T-helper 2 cell treated with Interferon-gamma antibody and Interleukin-4, amounts not matched to agents 5 μg/mL and 100 μg/mL, for 36 hours (primary cell): Measurements from ENCODE around the gene TIPARP.
A peak's percentile ranks its signal among the peaks of the same experiment; 100 is the strongest.

Source experiments
- DNase-seq: peaks from one replicate; pipeline ENCODE4 v3.0.0; 2021; ENCODE audit warnings: low spot score
- H3K27ac Mint-ChIP-seq: one replicate; pipeline ENCODE4 v1.8.0; 2021; ENCODE audit warnings: mild to moderate bottlenecking, mixed read lengths
- H3K27me3 Mint-ChIP-seq: one replicate; pipeline ENCODE4 v1.8.0; 2021; ENCODE audit warnings: low read depth, mixed read lengths
- H3K36me3 Mint-ChIP-seq: one replicate; pipeline ENCODE4 v1.8.0; 2021; ENCODE audit warnings: low read depth, mixed read lengths
- H3K4me1 Mint-ChIP-seq: one replicate; pipeline ENCODE4 v1.8.0; 2021; ENCODE audit warnings: low read depth, mixed read lengths
- H3K4me3 Mint-ChIP-seq: one replicate; pipeline ENCODE4 v1.8.0; 2022; ENCODE audit warnings: mild to moderate bottlenecking, moderate library complexity, mixed read lengths
- H3K9me3 Mint-ChIP-seq: one replicate; pipeline ENCODE4 v1.8.0; 2021; ENCODE audit warnings: mixed read lengths

The TIPARP gene, protein sequence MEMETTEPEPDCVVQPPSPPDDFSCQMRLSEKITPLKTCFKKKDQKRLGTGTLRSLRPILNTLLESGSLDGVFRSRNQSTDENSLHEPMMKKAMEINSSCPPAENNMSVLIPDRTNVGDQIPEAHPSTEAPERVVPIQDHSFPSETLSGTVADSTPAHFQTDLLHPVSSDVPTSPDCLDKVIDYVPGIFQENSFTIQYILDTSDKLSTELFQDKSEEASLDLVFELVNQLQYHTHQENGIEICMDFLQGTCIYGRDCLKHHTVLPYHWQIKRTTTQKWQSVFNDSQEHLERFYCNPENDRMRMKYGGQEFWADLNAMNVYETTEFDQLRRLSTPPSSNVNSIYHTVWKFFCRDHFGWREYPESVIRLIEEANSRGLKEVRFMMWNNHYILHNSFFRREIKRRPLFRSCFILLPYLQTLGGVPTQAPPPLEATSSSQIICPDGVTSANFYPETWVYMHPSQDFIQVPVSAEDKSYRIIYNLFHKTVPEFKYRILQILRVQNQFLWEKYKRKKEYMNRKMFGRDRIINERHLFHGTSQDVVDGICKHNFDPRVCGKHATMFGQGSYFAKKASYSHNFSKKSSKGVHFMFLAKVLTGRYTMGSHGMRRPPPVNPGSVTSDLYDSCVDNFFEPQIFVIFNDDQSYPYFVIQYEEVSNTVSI

DNA sequence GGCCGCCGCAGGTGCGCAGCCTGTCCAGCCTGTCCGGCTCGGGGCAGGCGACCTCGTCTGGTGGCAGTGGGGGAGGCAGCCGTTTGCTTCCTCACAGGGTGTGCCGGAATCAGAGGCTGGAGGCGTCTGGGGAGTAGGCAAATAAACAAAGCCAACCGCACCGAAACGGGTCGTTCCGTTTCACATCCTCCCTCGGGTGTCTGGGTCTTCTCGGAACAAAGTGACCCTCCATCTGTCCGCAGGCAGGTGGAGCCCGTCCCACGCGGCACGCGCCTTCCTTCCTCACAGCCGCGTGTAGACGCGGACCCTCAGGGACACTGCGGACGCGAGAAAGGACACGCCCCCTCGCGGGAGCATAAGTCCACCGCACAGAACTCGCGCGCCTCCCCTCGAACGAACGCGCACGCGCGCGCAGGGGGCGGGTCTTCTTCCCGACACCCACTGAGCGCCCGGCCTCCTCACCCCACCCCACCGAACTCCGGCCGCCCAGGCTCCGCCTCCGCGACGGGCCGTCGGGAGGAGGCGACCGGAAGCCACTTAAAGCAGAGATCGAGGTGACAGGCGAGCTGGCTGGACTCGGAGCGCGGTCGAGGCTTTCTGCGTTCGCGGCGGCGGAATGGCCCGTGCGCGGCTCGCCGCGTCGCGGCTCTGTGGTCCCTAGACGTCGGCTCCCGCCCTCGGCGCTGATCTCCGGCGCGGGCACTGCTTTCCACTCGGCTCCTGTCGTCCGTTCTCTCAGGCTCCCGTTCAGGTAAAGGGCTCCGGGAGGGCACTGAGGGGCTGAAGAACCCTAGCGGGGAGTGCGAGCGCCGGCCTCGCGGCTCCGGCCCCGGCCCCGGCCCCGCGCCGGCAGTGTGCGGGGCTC lies at the start of gene TIPARP:
Gene TIPARP (plus strand): TSS at position 545 of the 865 bp plus-strand sequence. CDS start 3,108 bp downstream, outside the sequence.
- H3K27me3 Mint-ChIP-seq = peaks cover 4% of the 10 kb centered on the region
- H3K9me3 Mint-ChIP-seq = peaks cover 3% of the 10 kb centered on the region
- peak within 1 kb of the TSS; percentile 92 for H3K4me3 Mint-ChIP-seq
- peaks cover 42% of the 10 kb centered on the region for H3K4me1 Mint-ChIP-seq
- H3K27ac Mint-ChIP-seq = peak within 1 kb of the TSS; percentile 96
- H3K36me3 Mint-ChIP-seq = peaks cover 37% of the 10 kb centered on the region
- DNase-seq = peak; percentile 100

DNA sequence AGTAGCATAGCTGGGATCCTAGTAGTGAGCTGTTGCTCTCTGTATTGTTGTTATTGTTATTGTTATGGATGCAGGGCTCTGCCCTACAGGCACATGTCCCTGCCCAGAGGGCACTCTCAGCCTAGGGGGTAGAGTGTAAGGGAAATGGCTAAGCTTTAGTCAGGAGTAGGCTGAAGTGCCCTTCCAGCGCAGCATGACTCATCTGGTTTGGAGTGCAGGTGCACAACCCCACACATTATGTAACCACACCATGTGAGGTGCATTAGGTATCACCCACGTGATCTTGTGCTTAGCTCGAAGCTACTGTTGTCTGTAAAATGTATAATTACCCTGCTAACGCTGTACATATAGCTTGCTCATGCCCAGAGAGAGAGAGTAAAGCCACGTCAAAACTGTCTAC lies 48.3 kb upstream of the TIPARP start:
- Mint-ChIP-seq H3K36me3 (no peaks in the 10 kb centered on the region), H3K4me3 (no peak overlapping the region), H3K27me3 (peaks cover 19% of the 10 kb centered on the region), H3K27ac (no peak overlapping the region), H3K9me3 (no peaks in the 10 kb centered on the region), H3K4me1 (peaks cover 3% of the 10 kb centered on the region)
- no peak for DNase-seq

GRCh38 chr3:156627946-156628569 lies 46.3 kb upstream of the TIPARP start:
- Mint-ChIP-seq H3K4me1 (peaks cover 3% of the 10 kb centered on the region), H3K27ac (no peak overlapping the region), H3K4me3 (no peak overlapping the region), H3K36me3 (no peaks in the 10 kb centered on the region), H3K9me3 (no peaks in the 10 kb centered on the region), H3K27me3 (peaks cover 19% of the 10 kb centered on the region)
- no peak for DNase-seq

GRCh38 chr3:156628836-156629618 lies 45.4 kb upstream of the TIPARP start:
- Mint-ChIP-seq H3K4me1 (peaks cover 3% of the 10 kb centered on the region), H3K9me3 (no peaks in the 10 kb centered on the region), H3K4me3 (no peak overlapping the region), H3K27me3 (peaks cover 19% of the 10 kb centered on the region), H3K27ac (no peak overlapping the region), H3K36me3 (no peaks in the 10 kb centered on the region)
- no peak for DNase-seq

DNA sequence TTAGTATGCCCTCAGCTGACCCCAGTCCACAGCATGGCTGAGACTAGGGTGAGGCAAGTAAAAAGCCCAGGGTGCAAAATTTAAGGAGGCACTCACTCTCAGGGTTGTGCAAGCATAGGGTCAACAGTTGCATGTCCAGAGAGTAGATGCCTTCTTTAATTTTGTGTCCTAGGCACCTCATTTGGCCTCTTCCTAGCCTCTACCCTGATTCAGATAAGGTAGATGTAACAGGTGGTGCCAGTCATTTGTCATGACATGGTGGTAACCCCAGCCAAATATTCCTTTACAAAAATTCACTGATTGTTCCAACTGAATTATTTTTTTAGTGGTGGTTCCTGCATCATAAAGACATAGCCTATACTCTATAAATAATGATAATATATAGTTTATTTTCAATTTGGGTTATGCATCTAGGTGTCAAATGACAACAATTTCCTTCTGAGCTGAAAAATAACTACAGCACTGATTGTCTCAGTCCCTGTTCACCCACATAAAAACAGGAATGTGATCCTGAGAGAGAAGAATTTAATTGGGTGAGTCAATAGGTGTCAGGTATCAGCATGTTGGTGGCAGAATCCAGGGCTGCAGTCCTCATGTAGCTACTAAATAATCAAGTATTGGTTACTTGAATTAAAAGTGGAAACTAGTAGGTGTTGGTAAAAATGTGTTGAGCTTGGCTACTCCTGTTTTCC lies 44.2 kb upstream of the TIPARP start:
- Mint-ChIP-seq H3K36me3 (no peaks in the 10 kb centered on the region), H3K27ac (no peak overlapping the region), H3K4me1 (peaks cover 3% of the 10 kb centered on the region), H3K4me3 (no peak overlapping the region), H3K27me3 (peaks cover 19% of the 10 kb centered on the region), H3K9me3 (no peaks in the 10 kb centered on the region)
- DNase-seq = no peak

- Mint-ChIP-seq H3K9me3 (no peaks in the 10 kb centered on the region), H3K36me3 (no peaks in the 10 kb centered on the region), H3K27ac (no peak overlapping the region), H3K4me3 (no peak overlapping the region), H3K27me3 (peaks cover 19% of the 10 kb centered on the region), H3K4me1 (peaks cover 3% of the 10 kb centered on the region)
- no peak for DNase-seq
Measured at GRCh38 chr3:156630773-156631093, 43.7 kb upstream of the TIPARP start.

DNA sequence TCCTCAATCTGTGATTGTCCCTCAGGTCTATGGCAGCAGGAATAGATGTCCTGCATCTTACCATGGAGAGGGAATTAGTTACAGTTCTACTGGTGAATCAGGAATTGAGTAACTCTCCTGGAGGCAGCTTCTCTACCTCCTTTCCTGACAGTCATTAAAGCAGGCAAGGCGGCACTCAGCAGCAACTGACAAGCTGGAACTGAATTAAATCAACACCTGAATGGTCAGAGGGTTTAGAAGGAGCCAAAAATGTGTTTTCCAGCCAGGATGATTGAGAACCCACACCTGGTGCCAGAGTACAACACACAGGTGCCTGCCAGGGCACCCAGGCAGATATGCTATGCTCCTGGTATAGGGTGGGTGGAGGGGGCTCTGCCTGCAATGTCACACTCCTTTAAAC lies 43.1 kb upstream of the TIPARP start:
- H3K9me3 Mint-ChIP-seq = no peaks in the 10 kb centered on the region
- H3K36me3 Mint-ChIP-seq = no peaks in the 10 kb centered on the region
- H3K27me3 Mint-ChIP-seq = peaks cover 19% of the 10 kb centered on the region
- DNase-seq = no peak
- peaks cover 1% of the 10 kb centered on the region for H3K4me1 Mint-ChIP-seq
- no peak overlapping the region for H3K27ac Mint-ChIP-seq
- no peak overlapping the region for H3K4me3 Mint-ChIP-seq

DNA sequence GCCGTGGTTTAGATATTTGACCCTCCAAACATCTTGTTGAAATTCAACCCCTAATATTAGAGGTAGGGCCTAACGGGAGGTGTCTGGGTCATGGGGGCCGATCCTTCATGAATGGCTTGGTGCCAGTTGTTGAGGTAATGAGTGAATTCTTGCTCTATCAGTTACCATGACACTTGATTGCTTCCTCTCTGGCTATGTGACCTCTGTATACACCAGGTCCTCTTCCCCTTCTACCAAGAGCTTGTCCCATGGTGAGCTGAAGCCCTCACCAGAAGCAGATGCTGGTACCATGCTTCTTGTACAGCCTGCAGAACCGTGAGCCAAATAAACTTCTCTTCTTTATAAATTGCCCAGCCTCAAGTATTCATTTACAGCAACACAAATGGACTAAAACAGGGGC lies 41.8 kb upstream of the TIPARP start:
- H3K27ac Mint-ChIP-seq = no peak overlapping the region
- no peak overlapping the region for H3K4me3 Mint-ChIP-seq
- H3K27me3 Mint-ChIP-seq = peaks cover 12% of the 10 kb centered on the region
- no peaks in the 10 kb centered on the region for H3K4me1 Mint-ChIP-seq
- no peaks in the 10 kb centered on the region for H3K36me3 Mint-ChIP-seq
- H3K9me3 Mint-ChIP-seq = no peaks in the 10 kb centered on the region
- DNase-seq = no peak

- Mint-ChIP-seq H3K9me3 (no peaks in the 10 kb centered on the region), H3K27me3 (peaks cover 6% of the 10 kb centered on the region), H3K27ac (no peak overlapping the region), H3K36me3 (no peaks in the 10 kb centered on the region), H3K4me1 (no peaks in the 10 kb centered on the region), H3K4me3 (no peak overlapping the region)
- no peak for DNase-seq
Measured at GRCh38 chr3:156633335-156633734, 41.1 kb upstream of the TIPARP start.

GRCh38 chr3:156635034-156635433 lies 39.4 kb upstream of the TIPARP start:
- no peaks in the 10 kb centered on the region for H3K27me3 Mint-ChIP-seq
- no peak overlapping the region for H3K27ac Mint-ChIP-seq
- H3K9me3 Mint-ChIP-seq = no peaks in the 10 kb centered on the region
- no peaks in the 10 kb centered on the region for H3K36me3 Mint-ChIP-seq
- DNase-seq = no peak
- H3K4me1 Mint-ChIP-seq = no peaks in the 10 kb centered on the region
- no peak overlapping the region for H3K4me3 Mint-ChIP-seq

GRCh38 chr3:156635973-156636372 lies 38.4 kb upstream of the TIPARP start:
- no peak for DNase-seq
- Mint-ChIP-seq H3K27me3 (no peaks in the 10 kb centered on the region), H3K4me3 (no peak overlapping the region), H3K4me1 (peaks cover 1% of the 10 kb centered on the region), H3K36me3 (no peaks in the 10 kb centered on the region), H3K9me3 (no peaks in the 10 kb centered on the region), H3K27ac (no peak overlapping the region)

DNA sequence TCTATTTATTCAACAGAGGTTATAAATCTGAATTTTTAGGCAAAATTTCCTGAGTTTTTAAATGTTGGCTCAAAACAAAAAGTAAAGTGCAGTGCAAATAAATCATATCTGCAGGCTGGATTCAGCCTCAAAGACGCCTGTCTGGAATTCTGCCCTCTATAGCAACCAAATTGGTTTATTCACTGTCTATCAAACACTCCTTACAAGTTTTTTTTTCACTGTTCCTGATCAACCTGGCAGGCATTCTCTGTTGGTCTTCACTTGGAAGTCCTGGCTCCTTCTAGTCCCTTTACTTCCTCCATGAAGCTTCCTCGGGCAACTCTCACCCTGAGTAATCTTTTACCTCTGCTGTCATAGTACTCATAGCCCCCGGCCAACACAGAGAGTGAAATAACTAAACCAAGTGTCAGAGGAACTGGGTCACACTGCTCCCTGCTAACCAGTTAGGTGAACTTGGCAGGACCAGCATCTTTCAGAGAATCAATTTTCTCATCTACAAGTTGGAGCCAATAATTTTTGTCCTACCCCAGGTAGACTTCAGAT lies 36.8 kb upstream of the TIPARP start:
- no peaks in the 10 kb centered on the region for H3K27me3 Mint-ChIP-seq
- no peaks in the 10 kb centered on the region for H3K9me3 Mint-ChIP-seq
- H3K4me1 Mint-ChIP-seq = peaks cover 8% of the 10 kb centered on the region
- H3K27ac Mint-ChIP-seq = no peak overlapping the region
- no peaks in the 10 kb centered on the region for H3K36me3 Mint-ChIP-seq
- no peak for DNase-seq
- H3K4me3 Mint-ChIP-seq = no peak overlapping the region
